EH (cell line): ENCODE data around the gene SSH2.
A peak's percentile ranks its signal among the peaks of the same experiment; 100 is the strongest.
"Not testable (repeated sequence)": the region's sequence is repeated elsewhere in the genome, so short reads cannot be mapped to it uniquely, and the experiment has no call there.

ENCODE experiments used
- DNase-seq: peaks from one replicate; pipeline ENCODE4 v3.0.0-alpha.2; 2015; ENCODE audit warnings: low read depth

SSH2 gene

DNA sequence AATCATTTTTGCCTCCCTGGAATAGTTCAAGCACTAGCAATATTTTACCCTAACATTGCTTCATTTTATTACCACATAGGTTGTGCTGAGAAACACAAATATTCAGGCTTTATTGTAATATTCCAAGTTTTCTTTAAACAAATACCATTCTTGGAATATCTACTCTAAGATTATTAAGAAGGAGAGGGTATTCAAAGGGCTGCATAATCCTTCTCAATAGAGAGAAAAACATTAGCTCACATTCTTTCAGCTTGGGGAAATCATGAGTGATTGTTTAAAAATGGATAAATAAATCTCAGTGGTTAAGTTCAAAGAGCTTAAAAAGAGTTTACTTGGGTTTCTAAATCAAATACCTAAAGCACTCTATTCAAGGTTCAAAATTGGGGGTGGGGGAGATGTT is 195.4 kb downstream of the SSH2 start:
- DNase-seq, result peak; percentile 29

- peak; percentile 21 for DNase-seq
Measured at GRCh38 chr17:29733166-29733565, 196.9 kb downstream of the SSH2 start.

DNA sequence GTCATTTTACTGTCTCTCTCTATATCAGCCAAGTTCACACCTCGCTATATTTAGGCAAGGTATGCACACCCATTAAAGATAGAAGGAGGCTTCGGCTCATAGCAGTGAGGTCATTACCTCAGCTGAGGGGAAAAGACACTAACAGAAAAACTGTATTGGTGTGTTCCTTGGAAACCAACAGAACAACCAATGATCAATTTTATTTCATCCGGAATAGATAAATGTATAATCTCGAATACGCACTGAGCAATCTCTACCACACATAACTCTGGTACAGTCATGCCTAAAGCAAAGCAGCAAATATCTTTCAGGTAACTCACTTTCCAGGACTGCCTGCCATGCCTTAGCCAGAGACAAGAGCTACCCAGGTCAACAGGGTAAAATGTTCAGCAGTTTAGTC is 197.4 kb downstream of the SSH2 start:
- no peak for DNase-seq

DNA sequence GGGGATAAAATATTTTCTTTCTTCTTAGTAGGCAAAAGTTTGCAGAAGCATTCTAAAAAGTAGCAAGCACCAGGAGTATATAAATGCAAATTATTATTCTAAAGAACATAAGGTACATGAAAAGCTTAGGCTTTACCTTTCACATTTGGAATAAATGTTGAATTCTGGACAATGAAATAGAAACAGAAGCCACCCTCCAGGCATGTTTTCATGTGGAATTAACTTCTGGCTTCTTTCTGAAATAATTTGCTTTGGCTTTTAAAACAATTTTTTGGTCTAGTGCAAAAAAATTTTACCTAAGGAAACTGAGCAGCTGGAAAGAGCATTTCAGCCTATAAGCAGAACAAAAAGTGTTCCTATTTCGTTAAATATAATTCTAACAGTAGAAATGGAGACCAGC is 197.8 kb downstream of the SSH2 start:
- no peak for DNase-seq

DNA sequence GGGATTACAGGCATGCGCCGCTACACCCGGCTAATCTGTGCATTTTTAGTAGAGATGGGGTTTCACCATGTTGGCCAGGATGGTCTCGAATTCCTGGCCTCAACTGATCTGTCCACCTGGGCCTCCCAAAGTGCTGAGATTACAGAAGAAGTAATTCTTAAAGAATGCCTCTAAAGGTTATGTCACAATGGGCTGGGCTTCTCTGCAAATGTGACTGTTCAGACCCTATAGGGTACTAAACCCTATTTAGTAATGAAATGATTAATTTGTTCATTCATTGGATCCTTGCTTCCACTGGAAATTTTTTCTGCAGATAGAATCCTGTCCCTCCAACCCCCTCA is 198.5 kb downstream of the SSH2 start:
- DNase-seq, result no peak

DNA sequence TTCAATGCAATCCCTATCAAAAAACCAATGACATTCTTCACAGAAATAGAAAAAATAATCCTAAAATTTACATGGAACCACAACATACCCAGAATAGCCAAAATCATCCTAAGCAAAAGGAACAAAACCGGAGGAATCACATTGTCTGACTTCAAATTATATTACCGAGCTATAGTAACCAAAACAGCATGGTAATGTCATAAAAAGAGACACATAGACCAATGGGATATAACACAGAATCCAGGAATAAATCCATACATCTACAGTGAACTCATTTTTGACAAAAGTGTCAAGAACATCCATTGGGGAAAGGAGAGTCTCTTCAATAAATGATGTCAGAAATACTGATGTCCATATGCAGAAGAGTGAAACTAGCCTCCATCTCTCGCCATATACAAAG is 201.5 kb downstream of the SSH2 start:
- DNase-seq, result no peak

DNA sequence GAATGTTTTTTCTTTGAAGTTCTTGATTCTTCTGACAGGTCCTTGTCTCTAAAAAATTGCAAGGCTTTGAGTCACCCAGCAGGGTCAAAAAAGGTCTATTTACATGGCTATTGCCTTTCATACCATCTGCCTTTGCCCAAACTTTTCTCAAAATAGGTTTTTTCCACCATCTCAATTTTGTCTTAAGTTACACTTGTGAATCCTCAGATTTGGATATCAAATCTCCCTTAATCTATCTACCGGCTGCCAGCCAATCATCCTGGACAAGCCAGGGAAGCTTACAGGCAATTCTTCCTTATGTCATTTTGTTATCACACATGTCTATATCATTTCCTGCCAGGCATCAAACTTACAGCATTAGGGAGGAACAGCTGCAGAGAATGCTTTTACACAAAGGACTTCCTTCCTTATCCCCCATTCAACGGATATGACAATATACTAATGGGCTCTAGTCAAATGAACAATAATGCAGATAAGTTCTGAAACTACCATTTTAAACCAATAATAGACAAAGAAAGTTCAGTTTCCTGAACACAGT is 203.2 kb downstream of the SSH2 start:
- peak; percentile 45 for DNase-seq

DNA sequence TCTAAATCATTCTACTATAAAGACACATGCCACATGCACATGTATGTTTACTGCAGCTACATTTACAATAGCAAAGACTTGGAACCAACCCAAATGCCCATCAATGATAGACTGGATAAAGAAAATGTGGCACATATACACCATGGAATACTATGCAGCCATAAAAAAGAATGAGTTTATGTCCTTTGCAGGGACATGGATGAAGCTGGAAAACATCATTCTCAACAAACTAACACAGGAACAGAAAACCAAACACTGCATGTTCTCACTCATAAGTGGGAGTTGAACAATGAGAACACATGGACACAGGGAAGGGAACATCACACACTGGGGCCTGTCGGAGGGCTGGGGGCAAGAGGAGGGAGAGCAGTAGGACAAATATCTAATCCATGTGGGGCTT is 204.6 kb downstream of the SSH2 start:
- not testable (repeated sequence) for DNase-seq

DNA sequence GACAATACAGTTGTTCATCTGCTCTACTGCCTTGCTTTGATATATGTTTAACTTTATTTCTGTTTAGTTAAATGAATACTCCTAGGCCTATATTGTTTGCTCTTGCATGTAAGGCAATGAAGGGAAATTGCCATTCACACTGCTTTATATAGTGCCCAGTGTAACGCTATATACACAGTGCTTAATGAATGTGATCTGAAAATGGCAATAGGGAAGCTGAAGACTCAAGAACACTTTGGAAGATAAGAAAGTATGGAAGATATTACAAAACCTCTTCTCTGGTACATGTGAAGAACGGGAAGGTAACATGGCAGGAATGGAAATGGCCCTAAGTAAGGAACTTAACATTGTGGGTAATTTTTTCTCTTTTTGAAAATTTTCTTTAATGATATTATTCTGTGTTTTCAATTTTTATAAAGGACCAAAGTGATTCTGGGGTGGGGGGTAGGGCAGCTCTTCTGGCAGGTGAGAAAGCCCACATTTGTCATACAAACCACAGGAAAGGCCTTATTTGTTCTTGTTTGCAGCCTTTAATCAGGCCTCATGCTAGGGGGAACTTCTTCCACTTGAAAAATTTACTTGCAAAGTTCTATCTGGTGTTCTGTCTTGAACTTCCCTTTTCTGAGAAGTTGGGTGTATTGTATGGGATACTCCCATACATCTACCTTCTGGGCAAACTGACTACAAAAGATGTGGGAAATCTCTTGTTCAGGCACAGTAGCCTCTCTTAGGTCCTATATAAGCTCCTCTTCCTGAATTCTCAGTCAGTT is 206.6 kb downstream of the SSH2 start:
- DNase-seq, result no peak

- DNase-seq, result peak; percentile 48
Measured at GRCh38 chr17:29722411-29723198, 207.4 kb downstream of the SSH2 start.

DNA sequence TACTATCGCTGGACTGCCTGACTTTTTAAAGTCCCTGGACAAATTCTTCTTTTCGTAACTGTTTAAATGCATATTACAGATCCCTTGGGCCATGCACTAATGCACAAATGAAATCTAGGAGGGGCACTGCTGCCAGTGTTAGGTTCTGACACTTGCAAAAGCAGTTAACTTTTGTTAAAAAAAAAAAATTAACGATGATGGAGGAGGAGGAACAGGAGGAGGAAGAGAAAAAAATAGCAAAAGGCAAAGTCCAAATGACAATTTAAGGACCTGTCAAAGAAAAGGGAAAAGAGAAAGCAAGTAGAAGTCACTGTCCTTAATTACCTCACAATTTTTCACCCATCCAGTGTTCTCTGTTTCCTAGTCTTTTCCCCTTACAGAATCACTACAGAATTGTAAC is 209.5 kb downstream of the SSH2 start:
- DNase-seq, result no peak

- no peak for DNase-seq
Measured at GRCh38 chr17:29719469-29719868, 210.6 kb downstream of the SSH2 start.

DNA sequence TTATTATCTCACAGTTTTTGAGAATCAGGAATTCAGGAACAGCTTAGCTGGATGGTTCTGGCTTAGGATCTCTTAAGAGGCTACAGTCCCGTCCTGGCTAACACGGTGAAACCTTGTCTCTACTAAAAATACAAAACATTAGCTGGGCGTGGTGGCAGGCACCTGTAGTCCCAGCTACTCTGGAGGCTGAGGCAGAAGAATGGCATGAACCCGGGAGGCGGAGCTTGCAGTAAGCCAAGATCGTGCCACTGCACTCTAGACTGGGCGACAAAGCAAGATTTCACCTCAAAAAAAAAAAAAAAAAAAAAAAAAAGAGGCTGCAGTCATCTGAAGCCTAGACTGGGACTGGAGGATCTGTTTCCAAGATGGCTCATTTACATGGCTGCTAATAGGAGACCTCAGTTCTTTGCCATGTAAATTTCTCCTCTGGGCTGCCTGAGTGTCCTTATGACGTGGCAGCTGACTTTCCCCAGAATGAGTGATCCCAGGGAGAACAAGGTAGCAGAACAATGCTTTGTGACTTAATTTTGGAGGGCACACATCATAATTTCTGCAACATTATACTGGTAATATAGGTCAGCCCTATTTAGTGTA is 211.5 kb downstream of the SSH2 start:
- DNase-seq, result no peak

- DNase-seq, result no peak
Measured at GRCh38 chr17:29717817-29718216, 212.2 kb downstream of the SSH2 start.

GRCh38 chr17:29716566-29716965 is 213.5 kb downstream of the SSH2 start:
- no peak for DNase-seq

DNA sequence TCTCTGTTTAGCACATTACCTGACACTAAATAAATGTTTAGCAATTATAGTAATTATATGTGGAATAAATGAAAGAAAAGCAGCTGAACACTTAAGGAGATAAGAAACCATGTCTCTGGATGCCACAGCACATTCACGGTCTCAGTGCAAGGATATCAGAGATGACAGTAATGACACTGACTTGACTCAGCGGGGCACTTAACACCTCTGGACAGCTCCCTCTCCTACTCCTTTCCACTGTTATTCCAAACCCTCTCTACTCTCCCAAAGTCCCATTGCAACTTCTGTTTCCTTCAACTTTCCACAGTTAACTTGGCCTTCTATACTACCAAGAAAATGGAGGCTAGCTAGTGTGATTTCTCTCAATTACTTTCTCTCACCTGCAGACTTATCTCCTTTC is 214.3 kb downstream of the SSH2 start:
- no peak for DNase-seq

DNA sequence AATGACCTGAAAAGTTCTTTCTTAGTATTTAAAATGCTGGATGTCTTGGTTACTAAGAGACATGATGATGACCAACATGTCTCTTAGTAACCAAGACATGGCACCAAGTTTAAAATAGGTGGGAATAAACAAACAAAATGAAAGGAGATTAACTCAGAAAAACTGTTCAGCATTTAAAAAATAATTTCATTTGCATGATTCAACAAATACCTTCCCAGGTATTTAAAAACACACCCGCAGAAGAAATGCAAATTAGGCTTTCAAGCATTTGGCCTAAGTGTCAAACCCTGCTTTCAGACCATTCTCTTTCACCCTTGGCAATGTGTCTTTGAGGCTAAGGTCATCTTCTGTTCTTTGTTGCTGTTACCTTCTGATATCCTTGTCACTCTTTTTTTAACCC is 215.9 kb downstream of the SSH2 start:
- DNase-seq, result no peak

- DNase-seq, result no peak
Measured at GRCh38 chr17:29713626-29714025, 216.4 kb downstream of the SSH2 start.

GRCh38 chr17:29711588-29712385 is 218.2 kb downstream of the SSH2 start:
- no peak for DNase-seq

GRCh38 chr17:29710891-29711418 is 219.1 kb downstream of the SSH2 start:
- peak; percentile 91 for DNase-seq

GRCh38 chr17:29710520-29710884 is 219.5 kb downstream of the SSH2 start:
- DNase-seq, result no peak
